HG02759 (cell line): Measurements from ENCODE around the gene TRPM3.

Experiments used
- ATAC-seq: cut with Tn5 transposase; IDR thresholded peaks from one replicate; pipeline ENCODE4 v1.9.1; 2021; ENCODE audit warnings: mild to moderate bottlenecking, moderate library complexity; ENCODE audit not compliant: unreplicated experiment

TRPM3 gene

DNA sequence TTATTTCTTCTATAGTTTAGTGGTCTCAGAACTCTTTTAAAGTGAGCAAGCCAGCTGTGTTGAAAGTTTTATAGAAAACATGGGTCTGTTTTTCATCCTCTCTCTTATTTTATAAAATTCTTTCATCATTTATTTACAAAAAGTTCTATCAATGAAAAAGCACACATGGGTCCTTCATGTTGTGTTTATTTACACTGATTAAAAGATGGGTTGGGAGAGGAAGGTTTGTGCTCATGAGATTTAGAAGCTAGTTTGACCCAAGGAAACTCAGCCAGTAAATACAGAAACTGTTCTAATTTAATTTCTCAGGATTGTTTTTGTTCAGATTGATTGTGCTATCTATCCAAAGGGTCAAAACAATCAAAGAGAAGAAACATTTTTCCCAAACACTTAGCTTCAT, 528.2 kb downstream of the TRPM3 start:
- no peak for ATAC-seq

DNA sequence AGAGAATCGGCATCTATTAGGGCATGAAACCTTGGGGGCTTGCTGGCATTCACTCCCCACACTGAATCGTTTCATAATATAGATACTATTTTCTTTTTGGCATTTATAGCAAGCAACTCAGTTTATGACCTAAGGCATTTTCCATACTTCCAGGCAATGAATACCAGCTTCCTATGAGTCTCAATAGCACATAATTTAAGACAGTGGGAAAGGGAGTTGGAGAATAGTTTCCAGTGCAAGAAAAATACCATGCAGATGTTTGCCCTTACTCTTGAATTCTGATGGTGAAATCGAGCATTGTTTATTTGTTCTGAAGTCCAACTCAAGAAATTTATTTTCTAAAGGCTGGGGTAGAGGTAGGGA, 531.1 kb downstream of the TRPM3 start:
- ATAC-seq = no peak

DNA sequence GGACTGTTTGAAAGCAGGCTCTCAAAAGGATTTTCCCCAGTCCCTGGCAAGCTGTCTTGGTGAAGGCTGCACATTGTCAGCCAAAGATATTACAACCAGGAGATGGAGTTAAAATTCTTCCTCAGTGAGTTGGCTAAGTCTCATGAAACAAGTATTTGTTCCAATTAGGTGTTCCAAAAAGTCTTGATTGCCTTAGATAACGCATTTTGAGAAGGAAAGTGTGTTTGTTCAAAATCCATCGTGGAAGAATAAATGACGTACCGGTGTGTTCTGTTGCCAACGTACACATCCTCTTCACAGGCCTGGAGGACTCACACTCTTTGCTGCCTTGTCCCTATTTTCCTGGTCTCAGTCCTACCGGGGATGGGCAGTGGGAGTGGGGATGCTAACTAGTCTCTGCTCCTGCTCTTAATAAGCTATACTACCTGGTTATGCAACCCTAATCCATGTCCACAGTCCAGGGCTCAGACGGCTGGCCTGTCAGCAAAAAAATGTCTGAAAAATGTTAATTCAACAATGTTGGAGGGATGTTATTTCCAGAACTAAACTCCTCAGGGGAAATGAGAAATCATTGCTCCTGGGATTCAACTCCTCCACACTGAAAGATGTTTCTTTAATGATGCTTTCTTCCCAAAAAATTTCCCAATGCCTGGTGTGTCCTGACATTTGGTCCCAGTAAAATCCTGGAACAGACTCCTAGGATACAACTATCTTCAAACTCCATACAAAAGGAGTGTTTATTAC, 531.7 kb downstream of the TRPM3 start:
- no peak for ATAC-seq

DNA sequence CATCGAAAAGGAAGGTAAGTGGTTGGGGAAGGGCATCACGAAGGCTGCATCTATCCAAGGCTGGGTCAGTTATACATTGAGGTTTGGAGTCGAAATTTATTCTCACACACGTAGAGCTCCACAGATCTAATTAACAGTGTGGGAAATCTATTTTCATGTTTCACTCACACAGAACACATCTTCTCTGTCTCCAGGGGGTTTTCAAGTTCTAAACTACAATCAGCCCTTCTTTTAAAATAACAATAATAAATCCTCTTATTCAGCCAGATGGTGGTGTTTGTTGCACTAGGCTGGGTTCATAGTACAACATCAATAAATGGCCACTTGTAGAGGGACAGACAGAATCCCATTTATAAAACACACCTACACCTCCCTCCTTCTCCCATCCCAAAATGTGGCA, 532.4 kb downstream of the TRPM3 start:
- ATAC-seq = no peak

DNA sequence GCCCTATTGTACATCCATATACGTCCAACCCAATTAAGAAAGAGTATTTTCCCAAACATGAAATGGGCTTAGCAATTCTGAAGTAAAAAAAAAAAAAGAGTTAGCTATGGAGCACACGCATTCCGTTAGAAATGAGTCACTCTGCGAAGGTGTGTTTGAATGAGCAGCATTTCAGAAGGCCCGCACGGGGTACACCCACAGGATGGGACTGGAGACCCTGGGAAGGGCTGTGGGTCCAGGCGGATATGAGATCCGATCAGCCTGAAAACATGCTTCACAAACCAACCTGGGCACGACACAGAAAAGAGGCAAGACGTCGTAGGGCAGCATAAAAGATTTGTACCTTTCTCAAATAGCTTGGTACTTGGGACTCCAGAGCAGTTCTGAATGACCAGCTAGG, 533.0 kb downstream of the TRPM3 start:
- ATAC-seq = no peak

DNA sequence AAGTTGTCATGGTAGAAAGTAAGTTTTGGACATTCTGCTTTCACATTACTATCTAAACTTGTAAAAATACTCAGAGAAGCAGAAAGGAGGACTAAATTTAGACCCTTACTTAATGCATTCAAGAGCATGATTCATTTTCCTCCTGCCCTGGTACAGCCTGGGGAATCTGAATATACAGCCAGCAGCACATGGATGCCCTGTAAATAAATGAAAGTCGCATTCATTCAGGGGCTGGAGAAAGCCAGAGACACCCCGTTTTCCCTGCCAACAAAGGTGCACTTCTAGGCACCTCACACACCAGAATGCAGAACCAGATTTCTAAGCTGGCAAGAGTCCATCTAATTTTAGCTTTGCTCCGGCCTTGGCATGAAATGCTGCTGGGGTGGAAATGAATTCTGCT, 534.2 kb downstream of the TRPM3 start:
- no peak for ATAC-seq

DNA sequence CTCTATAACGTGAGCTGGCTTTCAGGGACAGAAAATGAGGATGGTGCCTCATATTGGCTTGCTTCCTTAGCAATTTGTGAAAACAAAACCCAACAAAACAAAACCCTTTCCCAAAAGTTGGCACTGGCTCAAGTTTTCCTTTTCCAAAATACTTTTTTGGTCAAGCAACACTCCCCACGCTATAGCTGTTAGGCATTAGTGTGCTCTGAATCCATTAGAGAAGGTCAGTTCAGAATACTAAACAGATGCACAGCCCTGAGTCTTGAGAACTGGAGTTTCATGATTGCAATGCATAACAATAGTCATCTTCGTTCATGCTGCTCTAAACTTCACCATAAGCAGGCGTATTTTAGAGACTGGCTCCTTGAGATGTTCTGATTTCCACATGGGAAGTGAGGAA, 534.9 kb downstream of the TRPM3 start:
- ATAC-seq = no peak

DNA sequence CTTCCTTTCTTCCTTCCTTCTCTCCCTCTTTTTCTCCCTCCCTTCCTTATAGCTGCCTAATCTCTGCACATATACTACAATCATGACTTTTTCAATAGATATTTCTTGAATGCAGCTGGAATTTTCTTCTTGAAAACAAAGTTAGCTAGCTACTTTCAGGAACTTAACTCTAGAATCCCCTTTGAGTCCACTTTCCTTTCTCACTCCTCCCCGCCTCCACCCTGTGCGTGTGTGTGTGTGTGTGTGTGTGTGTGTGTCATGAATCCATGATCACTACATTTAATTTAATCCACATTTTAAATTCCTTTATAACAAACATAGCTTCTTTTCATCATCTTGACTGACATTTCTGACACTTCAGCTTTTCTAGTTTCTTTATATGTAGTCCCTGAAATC, 539.5 kb downstream of the TRPM3 start:
- no peak for ATAC-seq

DNA sequence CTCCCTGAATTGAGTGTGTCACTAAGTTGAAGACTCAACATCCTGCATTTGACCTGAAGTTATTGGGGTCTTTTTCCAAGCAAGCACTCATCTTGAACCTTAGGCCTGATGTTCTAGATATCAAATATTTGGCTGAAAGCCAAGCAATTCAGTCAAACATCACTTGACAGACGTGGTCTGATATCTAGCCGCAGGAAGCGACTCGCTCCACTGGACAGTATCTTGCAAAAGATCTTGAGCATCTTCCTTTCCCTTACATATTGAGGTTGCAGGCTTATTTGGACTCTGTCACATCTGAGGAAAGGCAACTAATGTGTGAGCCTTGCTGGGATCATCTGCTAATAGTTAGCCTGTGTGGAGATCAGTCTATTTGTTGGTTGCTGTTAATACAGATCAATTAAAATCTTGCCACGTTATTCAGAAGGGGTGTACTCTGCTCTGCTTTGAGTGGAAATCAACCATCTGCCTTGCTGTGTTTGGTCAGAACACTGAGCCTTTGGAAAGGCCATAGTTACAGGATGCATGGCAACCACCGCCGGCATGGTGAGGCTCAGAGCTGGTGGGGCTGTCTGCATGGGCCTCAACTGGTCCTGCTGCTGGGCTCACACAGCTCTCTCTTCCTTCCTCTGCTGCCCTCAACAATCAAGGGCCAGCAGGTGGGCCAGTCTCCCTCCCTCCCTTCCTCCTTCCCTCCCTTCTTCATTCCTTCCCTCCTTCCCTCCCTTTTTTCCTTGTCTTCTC, 540.0 kb downstream of the TRPM3 start:
- ATAC-seq = peak; percentile 51

DNA sequence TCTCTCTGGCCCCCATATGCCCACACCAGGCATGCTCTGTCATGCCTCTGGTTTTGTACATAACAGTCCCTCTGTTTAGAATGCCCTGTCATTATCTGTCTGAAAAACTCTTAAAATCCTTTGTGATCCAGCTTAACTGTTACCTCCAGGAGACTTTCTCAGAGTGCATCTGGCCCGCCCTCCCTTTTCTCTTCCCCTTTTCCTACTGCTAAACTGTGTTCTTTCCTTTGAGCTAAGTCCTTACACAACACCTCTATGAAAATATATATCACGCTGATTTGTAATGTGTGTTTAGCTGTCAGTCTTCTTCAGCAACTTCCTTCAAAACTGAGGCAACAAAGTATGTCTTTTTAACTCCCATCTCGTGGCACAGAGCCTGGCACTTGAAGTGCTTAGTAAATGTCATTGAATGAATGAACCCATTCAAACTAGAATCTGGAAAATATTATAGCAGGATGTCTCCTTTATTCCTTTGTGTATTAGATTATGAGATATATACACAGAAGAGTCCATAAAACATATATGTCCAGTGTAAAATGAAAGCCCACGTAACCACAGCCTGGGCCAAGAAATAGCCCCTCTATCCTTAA, 540.7 kb downstream of the TRPM3 start:
- ATAC-seq = no peak

DNA sequence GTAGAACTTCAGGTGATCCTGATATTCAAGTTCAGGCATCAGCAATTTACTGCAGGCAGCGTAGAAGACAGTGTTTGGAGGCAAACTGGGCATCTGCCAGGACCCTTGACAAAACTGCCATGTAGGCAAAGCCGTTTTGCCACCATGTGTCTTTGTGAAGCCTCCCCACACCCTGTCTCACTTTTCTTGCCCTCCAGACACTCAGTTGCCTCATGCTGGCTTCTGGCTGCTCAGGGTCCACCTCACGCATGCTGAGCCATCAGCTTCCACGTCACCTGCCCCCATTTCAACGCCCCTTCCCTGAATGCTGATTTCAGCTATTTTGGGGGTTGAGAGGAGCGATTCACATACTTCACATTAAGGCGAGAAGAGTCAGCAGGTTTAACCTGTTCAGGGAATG, 541.7 kb downstream of the TRPM3 start:
- ATAC-seq = no peak

DNA sequence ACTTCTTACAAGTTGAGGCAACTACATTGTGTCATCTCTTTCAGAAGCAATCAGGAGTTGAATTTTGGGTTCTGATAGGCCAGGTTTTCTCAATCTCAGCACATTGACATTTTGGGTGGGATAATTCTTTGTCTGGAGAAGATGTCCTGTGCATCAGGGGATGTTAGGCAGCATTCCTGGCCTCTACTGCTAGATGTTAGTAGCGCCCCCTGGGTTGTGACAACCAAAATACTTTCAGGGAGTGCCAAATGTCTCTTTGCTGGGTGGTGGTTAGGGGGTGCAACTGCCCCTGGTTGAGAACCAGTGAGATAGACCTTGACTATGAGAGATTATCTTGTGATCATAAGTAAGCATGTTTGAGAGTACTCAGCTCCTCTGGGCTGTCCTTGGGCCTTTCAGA, 542.7 kb downstream of the TRPM3 start:
- no peak for ATAC-seq

DNA sequence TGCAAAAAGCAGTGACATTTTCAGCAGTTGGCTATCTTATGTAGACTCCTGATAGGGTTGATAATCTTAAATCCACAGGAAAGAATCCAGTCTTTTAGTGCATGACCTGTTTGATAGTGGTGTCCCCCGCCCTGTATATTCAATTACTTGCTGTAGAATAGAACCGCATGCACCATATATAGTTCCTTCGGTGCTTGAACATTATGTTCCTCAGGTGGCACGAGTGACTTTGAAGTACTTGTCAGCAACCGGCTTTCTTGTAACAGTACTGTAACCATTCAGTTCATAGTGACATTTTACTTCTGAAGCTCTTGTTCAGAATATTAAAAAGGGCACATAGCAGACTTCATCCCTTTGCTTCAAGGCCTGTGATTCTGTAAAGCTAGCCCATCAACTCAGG, 543.8 kb downstream of the TRPM3 start:
- ATAC-seq = no peak

DNA sequence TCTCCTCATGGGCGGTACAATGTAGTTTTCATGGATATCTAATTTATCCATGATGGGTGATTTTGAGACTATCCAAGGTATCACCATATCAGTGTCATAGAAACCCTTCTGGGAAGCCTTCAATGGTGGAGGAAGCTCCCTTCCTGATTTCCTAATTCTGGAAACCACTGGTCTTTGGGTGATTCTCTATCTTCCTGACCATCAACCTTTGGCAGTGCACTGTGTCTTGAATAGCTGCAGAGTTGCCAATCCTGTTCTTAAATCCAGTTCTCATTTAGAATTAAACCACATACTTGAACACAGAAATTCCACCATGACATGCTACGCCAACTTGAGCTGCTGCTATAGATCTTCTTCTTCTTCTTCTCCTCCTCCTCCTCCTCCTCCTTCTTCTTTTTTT, 545.3 kb downstream of the TRPM3 start:
- no peak for ATAC-seq

DNA sequence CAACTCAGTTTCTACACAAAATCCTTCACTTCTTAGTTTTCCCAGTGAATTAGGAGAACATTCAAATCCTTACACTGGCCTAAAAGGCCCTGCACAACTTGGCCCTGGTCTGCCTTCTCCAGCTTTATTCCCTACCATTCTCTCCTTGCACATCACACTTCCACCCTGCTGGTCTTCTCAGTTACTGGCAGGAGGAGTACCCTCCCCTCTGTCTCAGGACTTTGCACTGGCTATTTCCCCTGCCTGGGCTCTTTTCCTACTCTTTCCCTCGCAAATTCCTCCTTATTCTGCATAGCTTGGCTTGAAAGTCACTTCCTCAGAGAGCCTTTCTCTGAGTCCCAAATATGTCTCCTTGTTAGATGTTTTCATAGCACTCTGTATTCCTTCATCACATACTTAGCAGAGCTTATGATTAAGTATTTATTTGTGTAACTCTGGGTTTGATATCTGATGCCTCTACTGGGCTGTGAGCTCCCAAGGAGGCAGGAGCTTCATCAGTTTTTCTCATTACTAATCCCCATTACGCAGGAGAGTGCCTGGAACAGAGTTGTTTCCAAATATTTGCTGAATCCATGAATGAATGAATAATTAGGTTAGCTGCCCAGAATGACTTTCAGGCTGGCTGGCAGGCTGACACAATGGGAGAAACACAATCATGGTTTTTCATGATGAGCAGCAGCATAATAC, 547.1 kb downstream of the TRPM3 start:
- no peak for ATAC-seq

DNA sequence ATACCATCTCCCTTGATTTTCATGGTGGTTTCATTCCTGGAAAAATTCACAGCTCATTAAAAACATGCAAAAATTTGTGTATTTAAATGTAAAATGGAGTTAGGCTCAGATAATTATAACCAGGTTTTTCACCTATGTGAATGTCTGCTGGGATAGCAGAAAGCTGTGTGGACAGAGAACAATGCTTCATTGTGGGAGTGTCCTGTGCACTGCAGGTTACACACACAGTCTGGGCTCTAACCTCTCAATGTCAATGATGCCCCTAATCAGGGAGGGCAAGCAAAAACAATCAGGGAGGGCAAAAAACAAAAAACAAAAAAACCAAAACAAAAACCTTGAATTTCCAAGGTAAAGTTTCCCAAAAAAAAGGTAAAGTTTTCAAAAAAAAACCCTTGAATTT, 548.1 kb downstream of the TRPM3 start:
- ATAC-seq = no peak

DNA sequence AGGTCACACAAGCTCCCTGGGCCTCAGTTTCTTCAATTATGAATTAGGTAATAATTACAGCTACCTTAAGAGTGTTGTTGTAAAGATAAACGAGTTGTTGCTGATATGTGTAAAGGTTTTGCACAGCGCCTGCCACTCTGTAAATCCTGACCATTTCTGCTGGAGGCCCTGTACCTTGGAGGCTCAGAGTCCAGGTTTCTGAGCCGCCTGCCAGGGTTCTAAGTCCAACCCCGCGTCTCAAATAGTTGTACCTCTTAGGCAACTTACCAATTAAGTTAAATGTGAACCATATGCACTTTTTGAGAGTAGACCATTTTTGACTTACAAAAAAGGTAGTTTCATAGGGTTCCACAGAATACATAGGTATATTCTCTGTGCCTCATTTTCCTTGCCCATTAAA, 550.2 kb downstream of the TRPM3 start:
- no peak for ATAC-seq

DNA sequence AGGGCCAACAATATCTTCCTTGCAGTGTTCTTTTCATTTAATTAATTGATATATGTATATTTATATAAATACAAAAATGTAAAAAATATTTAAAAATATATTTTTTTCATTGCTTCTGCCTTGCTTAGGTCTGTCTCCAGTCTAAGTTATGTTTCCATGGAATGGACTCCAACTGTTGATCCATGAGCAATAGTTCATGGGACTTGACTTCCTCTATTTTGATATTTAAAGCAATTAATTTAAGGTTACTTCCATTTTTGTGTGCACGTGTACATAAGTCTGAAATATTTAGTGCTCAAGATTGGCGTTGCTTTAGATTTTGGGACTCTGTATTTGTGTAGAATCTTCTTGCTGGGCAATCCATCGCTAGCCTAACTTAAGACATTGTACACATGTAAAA, 551.6 kb downstream of the TRPM3 start:
- ATAC-seq = no peak

DNA sequence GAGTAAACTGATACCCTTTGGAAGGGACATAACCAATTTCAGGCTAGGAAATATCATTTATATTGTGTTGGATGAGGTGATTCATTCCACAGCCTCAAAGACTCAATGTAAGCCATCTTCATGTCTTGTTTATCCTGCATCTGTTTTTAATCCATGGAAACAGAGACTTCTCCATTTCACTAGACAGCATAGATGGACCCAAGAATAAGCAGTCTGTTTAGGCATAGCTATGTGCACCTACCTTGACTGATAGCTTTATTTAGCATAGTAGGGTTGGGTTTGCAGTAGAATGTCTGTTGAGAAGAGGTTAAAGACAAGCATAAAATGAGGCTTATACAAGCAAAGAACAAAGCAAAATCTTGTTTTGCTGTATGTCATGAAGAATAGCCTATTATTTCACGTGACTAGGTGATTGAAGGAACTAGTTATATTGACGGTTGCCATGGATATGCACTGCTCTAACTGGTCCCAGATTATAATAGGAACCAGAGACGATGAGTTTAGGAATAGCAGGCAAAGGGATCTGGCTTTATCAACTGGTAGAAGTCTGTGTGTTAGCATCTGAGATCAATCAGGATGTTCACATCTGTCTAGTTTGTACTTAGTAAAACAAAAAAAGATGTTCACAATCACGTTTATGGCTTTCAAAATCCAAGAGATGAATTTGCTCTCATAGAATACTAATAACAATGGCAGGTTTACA, 552.2 kb downstream of the TRPM3 start:
- ATAC-seq = no peak

DNA sequence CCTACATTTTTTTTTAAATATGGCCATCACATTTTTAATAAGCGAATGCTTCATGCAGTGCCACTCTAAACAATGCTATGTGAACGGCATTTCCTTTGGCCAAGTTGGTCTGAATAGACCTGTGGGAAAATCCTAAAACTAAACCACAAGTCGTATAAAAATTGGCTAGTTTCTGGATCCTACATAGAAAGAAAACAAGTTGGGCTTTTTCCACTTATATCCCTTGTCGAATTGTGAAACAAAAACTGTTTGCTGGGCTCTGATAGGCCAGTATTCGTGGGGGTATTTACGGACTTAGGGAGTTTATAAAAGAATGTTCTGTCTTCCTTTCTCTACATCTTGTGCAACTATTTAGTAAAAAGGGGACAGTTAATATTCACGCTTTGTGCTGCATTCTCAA, 553.9 kb downstream of the TRPM3 start:
- no peak for ATAC-seq

DNA sequence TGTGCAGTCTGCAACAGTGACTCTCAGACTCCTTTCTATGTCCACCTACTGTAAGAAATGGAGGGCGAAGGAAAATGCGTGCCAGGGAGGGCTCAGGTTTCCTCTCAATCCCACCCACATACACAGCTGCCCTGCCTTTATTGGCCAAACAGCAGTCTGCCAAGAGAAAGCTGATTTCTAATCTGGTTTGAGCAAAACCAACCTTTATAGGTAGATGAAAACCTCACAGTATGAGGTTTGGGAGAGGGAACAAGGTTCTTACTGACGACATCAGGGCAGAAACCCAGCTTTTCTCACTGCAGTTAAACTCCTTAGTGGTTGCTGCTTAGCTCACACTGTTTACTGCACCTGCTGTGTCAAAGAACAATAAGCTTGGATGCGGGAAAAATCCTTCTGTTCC, 554.7 kb downstream of the TRPM3 start:
- ATAC-seq = no peak
